IPS DF 6.9 (cell line): ENCODE results near the gene KNDC1.

Experiments
- DNase-seq: peaks from one replicate; pipeline ENCODE4 v3.0.0-alpha.2; 2013; ENCODE audit warnings: low read depth, low spot score
- H3K27ac ChIP-seq: one replicate; pipeline ENCODE4 v1.5.1; 2013; ENCODE audit warnings: low read length, control low read depth
- H3K27me3 ChIP-seq: 2 replicates; pipeline ENCODE4 v1.6.1; 2013; ENCODE audit warnings: mild to moderate bottlenecking, low read length; ENCODE audit not compliant: control insufficient read depth, insufficient read depth
- H3K36me3 ChIP-seq: 2 replicates; pipeline ENCODE4 v1.6.1; 2013; ENCODE audit warnings: low read length; ENCODE audit not compliant: control insufficient read depth, insufficient read depth
- H3K4me1 ChIP-seq: 2 replicates; pipeline ENCODE4 v1.6.1; 2013; ENCODE audit warnings: low read length; ENCODE audit not compliant: control insufficient read depth, insufficient read depth
- H3K4me3 ChIP-seq: 2 replicates; pipeline ENCODE4 v1.5.1; 2013; ENCODE audit warnings: mild to moderate bottlenecking, low read length
- H3K9me3 ChIP-seq: 2 replicates; pipeline ENCODE4 v1.6.1; 2013; ENCODE audit warnings: low read length, inconsistent platforms; ENCODE audit not compliant: control insufficient read depth, insufficient read depth
- WGBS: extraction: QIAGEN DNeasy Blood & Tissue Kit; methylation state at CpG from one replicate; pipeline ENCODE4 v1.1.7; 2013; ENCODE audit warnings: mixed read lengths, missing lambda C conversion rate; ENCODE audit not compliant: insufficient read length, insufficient coverage; 5-methylcytosine and 5-hydroxymethylcytosine counted together

KNDC1 gene

DNA sequence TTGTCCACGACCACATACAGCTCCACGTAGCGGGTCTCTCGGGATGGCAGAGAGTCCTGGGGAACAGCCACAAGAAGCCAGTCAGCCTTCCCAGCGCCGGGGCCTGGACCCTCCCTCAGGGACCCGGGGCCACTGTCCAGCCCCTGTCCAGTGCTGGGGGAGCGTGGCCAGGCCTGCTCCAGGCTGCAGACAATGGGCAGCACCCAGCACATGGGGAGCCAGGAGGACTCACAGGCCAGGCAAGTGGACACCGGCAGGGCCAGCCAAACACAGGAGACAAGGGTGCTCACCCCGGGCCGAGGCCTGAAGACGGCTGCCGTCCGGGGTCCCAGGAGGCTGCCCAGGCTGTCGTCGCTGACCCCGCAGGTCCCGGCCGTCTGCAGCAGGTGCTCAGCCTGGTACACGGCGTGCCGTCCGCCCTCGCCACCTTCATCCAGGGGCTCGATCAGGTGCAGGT lies 113.0 kb downstream of the KNDC1 start:
- no peak overlapping the region for H3K27ac ChIP-seq
- H3K27me3 ChIP-seq: no peaks in the 10 kb centered on the region
- no peak overlapping the region for H3K4me3 ChIP-seq
- no peaks in the 10 kb centered on the region for H3K36me3 ChIP-seq
- DNase-seq: no peak
- no peaks in the 10 kb centered on the region for H3K9me3 ChIP-seq
- WGBS: no CpG with 5 or more reads among the region's 25 CpGs
- peaks cover 7% of the 10 kb centered on the region for H3K4me1 ChIP-seq

GRCh38 chr10:133273534-133274143 lies 113.6 kb downstream of the KNDC1 start:
- no CpG with 5 or more reads among the region's 28 CpGs for WGBS
- Histone ChIP-seq H3K36me3 (no peaks in the 10 kb centered on the region), H3K27ac (no peak overlapping the region), H3K27me3 (no peaks in the 10 kb centered on the region), H3K4me1 (peaks cover 7% of the 10 kb centered on the region), H3K4me3 (no peak overlapping the region), H3K9me3 (no peaks in the 10 kb centered on the region)
- DNase-seq: no peak

DNA sequence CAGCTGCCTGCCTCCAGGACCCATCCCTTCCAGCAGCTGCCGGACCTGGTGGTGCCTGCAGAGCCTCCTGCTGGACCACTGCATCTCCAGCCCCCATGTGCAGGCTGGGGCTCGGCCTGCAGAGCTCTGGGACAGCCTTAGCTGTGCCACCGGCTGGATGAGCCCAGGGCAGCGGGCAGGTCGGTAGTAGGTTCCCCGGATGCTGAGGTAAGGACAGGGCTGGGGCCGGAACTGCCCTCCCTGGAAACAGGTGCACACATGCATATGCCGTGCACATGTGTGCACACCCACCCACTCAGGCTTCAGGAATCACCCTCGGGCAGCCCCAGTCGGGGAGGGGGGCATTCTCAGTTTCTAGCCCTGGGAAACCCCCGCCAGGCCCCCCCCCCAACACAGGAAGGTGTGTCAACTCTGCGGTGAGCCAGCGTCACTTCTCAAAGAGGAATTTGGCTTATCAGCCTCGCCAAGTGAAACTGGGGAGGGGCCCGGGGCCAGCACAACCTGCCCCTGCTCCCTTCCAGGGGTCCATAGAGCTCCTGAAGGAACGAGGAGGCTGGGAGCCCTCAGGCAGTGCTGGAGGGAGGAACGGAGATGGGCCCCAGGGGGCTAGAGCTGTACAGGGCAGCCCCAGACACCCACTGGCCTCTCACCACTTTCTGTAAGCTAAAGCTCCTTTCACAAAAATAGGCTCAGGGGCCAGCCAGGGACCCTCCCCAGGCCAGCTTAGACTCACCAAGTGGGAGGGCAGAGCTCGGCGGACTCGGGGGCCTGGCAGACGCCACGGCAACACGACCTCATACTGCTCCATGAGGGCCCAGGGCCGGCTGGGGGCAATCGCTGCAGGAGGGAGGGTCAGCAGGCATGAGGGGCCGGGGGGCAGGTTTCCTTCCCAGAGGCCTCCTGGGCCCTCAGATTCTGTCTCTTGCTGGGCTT lies 115.0 kb downstream of the KNDC1 start:
- DNase-seq: no peak
- H3K27me3 ChIP-seq: no peaks in the 10 kb centered on the region
- H3K27ac ChIP-seq: no peak overlapping the region
- no peaks in the 10 kb centered on the region for H3K36me3 ChIP-seq
- peaks cover 7% of the 10 kb centered on the region for H3K4me1 ChIP-seq
- no peak overlapping the region for H3K4me3 ChIP-seq
- no peaks in the 10 kb centered on the region for H3K9me3 ChIP-seq
- no CpG with 5 or more reads among the region's 26 CpGs for WGBS

- WGBS: no CpG with 5 or more reads among the region's 12 CpGs
- Histone ChIP-seq H3K4me1 (peaks cover 7% of the 10 kb centered on the region), H3K9me3 (no peaks in the 10 kb centered on the region), H3K27me3 (no peaks in the 10 kb centered on the region), H3K27ac (no peak overlapping the region), H3K4me3 (no peak overlapping the region), H3K36me3 (no peaks in the 10 kb centered on the region)
- no peak for DNase-seq
Observed at GRCh38 chr10:133275684-133276092, 115.7 kb downstream of the KNDC1 start.
